NCI-H1417 (cell line): ENCODE measurements around the gene LENG1.

Experiments used
- DNase-seq, 3 experiments: peaks; one replicate each; lab custom pipeline; 2025; lab: John Stamatoyannopoulos, UW

LENG1 gene

DNA sequence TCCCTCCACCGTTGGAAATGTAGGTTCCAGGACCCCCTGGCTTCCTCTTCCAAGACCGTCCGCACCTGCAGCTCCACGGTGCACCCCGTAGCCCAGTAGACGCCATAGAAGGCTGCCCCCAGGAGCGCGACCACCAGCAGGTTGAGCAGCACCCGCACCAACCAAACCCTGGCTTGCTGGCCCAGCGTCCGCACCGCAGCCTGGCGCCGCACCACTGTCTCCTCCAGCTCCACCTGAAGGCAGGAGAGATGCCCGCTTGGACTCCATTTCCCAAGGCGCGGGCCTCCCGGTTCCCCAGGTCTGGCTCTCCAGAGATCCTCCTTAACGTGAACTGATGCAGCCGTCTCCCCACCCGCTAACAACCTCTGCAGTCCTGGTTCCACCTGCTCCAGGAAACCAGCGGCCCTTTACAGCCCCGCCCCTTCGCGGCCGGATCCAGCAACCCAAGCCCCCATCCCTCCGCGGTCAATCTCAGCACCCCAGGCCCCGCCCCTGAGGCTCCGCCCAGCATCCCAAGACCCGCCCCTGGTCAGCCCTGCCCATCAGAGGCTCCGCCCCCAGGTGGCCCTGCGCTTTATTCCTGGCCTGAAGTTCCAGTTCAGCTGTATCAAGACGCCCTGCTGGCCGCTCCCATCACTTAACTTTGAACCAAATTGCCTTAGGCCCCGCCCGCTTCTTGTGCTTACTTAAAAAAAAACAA lies 5.0 kb upstream of the LENG1 start:
- DNase-seq = peak in 1 of 3 experiments; percentile 75

GRCh38 chr19:54162884-54163283 lies 3.4 kb upstream of the LENG1 start:
- DNase-seq = no peak

- DNase-seq = peak; percentile 59 to 82 (median 75)
Observed at GRCh38 chr19:54162241-54162805, 2.8 kb upstream of the LENG1 start.

- peak in 2 of 3 experiments; percentile 26 to 50 for DNase-seq
Observed at GRCh38 chr19:54160854-54161253, 1.3 kb upstream of the LENG1 start.

- DNase-seq = peak in 1 of 3 experiments; percentile 51
Observed at GRCh38 chr19:54160182-54160811, 776 bp upstream of the LENG1 start.

- DNase-seq = no peak
Observed at GRCh38 chr19:54158812-54159351, 639 bp downstream of the LENG1 start.

DNA sequence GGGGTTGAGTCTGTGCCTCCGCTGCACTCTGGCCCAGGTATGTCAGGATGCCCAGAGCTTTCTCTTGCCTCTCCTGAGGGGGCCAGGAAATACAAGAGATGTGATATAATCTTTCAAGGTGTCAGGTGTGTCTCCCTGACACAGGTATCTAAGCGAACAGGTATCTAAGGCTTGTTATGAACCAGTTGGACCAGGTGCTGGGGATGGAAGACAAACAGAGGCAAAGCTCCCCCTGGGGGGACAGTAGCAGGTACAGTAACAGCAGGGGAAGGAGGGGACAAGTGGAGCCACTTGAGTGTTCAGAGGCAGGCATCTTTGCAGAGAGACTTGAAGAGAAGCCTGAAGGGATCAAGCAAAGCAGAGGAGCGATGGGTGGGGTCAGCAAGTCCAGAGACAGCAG lies 2.6 kb downstream of the LENG1 start:
- DNase-seq = no peak

GRCh38 chr19:54156490-54156889 lies 3.0 kb downstream of the LENG1 start:
- DNase-seq = no peak

DNA sequence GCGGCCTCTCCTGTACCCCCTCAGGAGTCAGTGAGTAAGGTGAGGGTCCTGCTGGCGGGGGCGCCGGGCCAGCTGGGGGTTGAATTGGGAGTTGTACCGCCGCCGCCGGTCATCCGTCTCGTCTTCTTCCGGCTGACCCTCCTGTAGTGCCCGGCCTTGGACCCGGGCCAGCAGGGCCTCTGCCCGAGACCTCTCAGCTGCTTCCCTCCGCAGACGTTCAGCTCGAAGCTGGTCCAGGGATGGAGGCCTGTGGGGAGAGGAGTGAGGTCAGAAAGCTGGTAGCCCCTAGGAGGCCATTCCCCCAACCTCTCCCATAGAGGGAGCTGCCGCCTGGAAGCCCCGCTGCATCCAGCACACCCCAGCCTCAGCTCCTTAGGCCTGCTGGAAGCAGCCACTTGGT lies 3.8 kb downstream of the LENG1 start:
- DNase-seq = no peak

DNA sequence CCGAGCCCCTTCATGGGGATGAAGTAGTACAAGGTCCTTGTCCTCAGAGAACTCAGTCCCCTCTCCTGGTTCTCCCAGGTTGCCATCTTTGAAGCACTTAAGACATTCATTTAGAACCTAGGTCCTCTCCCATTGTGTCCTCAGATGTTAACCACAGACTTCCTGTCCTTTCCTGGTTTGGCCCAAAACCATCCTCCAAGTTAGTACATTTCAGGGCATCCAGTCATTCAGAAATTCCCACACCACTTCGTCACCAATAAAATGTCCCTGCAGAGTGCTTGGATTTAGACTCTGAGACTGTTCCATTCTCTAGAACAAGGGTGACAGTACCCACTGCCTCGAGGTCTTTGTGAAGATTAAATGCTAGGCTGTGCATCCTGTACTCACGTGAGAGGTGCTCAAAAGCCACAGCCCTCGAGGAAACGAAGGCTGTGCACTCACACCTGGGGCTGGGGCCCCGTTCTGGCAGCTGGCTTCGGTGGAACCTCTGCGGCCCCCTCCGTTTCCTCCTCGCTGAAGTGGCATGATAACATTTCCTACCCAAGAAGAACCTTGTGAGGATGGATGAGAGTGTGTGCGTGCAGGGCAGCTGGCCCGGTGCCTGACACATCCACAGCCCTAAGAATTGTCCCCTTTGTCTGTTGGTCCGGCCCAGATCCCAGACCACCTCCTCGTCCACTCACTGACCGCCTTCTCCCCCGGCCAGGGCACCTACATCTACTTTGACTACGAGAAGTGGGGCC lies 4.7 kb downstream of the LENG1 start:
- DNase-seq = no peak

GRCh38 chr19:54153731-54154326 lies 5.7 kb downstream of the LENG1 start:
- DNase-seq = no peak

DNA sequence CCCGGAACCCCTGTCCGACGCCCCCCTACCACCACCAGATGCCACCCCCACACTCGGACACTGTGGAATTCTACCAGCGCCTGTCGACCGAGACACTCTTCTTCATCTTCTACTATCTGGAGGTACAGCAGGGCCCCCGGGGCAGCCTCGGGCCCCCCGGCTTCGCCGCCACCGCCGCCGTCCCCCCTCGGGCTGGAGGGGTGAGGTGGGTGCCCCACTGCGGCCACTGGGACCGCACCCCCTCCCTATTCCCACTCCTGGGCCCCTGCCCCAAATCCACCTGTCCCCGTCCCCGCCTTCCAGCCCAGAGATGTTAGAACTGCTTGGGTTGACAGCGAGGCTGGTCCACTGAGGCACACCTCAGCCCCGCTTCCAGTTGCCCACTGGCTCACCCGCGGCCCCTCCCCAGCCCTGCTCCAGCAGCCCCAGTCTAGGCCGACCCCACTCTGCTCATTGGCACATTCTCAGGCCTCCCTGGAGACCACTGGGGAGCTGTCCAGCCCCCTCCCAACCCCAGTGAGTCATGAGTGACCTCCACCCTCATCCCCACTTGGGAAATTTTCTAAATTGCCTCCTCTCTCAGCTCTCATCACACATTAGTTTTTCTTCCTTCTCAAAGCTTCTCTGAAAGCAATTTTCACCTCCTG lies 6.5 kb downstream of the LENG1 start:
- DNase-seq = no peak

DNA sequence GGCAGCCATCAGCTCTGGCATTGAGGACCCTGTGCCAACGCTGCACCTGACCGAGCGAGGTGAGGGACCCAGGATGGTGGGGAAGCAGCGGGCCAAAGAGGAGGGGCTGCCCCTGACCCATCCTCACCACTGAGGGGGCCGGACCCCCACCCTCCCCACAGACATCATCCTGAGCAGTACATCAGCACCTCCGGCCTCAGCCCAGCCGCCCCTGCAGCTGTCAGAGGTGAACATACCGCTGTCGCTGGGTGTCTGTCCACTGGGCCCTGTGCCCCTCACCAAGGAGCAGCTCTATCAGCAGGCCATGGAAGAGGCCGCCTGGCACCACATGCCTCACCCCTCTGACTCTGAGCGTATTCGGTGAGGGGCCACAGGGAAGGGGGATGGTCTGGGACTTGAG lies 7.3 kb downstream of the LENG1 start:
- no peak for DNase-seq

DNA sequence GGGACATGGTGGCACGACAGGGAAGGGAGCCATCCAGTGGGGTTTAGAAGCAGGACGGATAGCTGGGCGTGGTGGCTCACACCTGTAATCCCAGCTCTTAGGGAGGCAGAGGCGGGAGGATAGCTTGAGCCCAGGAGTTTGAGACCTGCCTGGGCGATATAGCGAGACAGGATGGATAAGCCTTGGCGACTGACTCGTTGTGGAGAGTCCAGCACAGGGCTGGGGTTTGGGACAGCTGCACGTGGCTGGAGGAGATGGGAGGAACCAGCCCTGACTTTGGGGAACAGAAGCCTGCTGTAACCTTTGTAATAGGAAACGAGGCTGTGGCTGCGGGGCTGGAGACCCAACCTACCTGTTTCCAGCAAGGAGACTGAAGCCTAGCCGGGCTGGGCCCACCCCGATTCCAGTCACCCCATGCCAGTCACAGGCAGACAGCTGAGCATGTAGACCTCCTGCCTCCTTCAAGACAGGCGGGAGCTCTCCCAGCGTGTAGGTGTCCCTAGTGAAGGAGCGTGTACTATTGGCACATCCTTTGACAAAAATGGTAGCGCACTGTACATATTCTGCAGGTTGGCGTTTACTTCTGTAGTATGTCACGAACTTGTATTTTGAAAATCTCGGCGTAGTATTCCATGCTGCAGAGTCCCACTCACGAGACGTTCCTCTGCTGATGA lies 8.0 kb downstream of the LENG1 start:
- no peak for DNase-seq

DNA sequence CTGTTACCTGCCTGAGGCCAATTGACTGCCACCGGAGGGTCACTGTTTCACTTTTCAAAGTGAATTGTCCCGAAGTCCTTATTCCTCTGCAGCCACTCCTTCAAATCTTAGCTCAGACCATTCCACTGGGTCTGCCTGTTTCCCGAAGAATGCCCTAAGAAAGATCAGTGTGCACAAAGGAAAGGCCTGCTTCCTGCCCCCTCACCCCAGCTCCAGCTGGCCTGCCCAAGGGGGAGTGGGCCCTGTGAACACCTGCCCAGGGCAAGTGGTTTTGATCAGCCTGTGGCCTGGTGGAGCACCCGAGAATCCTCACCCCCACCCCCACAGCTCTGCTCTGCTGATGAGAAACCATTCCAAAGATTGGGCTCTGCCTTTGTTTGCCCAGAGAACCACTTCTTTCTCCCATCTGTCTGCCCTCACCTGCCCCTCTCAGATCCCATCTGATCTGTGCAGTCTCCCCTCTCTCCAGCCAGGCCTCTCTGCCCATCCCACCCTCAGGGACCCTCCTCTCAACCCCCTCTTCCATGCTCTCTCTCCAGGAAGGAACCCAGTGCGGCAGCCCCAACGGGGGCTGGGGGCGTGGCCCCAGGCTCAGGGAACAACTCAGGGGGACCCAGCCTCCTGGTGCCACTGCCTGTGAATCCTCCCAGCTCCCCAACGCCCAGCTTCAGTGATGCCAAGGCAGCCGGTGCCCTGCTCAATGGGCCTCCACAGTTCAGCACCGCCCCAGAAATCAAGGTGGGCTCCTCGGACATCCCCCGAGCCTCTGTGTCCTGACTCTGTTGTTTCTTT lies 10.3 kb downstream of the LENG1 start:
- DNase-seq = no peak

- DNase-seq = no peak
Observed at GRCh38 chr19:54148158-54148557, 11.4 kb downstream of the LENG1 start.

DNA sequence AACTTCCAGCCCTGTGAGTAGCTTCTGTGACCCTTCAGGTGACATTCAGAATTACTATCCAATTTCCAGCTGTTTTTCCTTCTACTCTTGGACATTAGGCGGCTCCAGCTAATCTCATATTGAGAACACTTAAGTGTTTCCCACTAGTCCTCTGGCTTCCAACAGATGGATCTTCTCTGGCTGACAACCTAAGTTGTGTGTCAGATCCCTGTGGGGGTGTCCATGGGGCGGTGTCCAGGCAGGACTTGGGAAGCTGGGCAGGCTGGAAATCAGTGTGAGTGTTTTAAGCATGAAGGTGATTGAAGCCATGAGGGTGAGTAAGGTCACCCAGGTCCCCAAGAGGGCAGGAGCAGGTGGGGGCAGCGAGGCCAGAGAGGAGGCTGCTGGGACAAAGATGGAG lies 11.8 kb downstream of the LENG1 start:
- no peak for DNase-seq

DNA sequence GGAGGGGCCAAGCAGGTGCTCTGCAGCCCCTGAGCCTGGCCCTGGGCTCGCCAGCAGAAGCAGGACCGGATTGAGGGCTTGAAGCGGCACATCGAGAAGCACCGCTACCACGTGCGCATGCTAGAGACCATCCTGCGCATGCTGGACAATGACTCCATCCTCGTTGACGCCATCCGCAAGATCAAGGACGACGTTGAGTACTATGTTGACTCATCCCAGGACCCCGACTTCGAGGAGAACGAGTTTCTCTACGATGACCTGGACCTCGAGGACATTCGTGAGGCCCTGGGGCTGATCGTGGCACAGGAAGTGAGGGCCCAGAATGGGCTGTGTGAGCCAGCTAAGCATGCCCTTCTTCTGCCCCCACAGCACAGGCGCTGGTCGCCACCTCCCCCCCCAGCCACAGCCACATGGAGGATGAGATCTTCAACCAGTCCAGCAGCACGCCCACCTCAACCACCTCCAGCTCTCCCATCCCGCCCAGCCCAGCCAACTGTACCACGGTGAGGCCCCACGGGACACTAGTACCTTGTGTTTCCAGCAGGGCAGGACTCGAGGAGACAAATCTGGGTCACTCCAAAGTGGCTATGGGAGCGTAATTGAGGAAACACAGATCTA lies 13.9 kb downstream of the LENG1 start:
- no peak for DNase-seq

GRCh38 chr19:54142166-54142780 lies 17.2 kb downstream of the LENG1 start:
- no peak for DNase-seq
